SK-N-SH (cell line): ENCODE measurements around the gene CACNA1G. TPM values are rescaled to one million over a fixed set of nuclear protein-coding genes. Genes with fewer than 3 reads are reported as not detected.
A peak's percentile ranks its signal among the peaks of the same experiment; 100 is the strongest.

Experiments used
- CTCF ChIA-PET: fragments of 300-600, 350-600 bp; formaldehyde crosslinking; extraction: SDS; loops from one replicate; lab custom pipeline; 2021; lab: Yijun Ruan, JAX
- POLR2A ChIA-PET: fragments of 350-600 bp; sonication (Branson Sonifier 250); formaldehyde crosslinking; extraction: SDS; loops from one replicate; lab custom pipeline; 2020; ENCODE audit warnings: antibody characterized with exemption, inconsistent platforms; lab: Yijun Ruan, JAX
- DNase-seq: peaks from one replicate; pipeline ENCODE4 v3.0.0; 2012
- H2AFZ ChIP-seq: fragments of 200-600 bp; sonication (generic); 2 replicates; pipeline ENCODE4 v1.8.1; 2016; ENCODE audit warnings: antibody characterized with exemption, mild to moderate bottlenecking, low read depth
- H3F3A ChIP-seq: fragments of 200-600 bp; sonication (generic); replicated peaks from 2 replicates; pipeline ENCODE3; 2016; ENCODE audit warnings: antibody characterized with exemption, mild to moderate bottlenecking; ENCODE audit not compliant: insufficient read depth
- H3K27ac ChIP-seq, 2 experiments: fragments of 200-500 bp in 1 of 2; fragments of 200-600 bp in 1 of 2; sonication (Bioruptor generic) in 1 of 2; sonication (generic), shearing (Covaris generic) in 1 of 2; 2 replicates each; pipeline versions ENCODE4 v1.5.1 to v1.6.1; 2014 to 2016; ENCODE audit warnings: low read depth in 2 of 2, inconsistent platforms in 1 of 2, low read length in 1 of 2, mild to moderate bottlenecking in 1 of 2, mixed read lengths in 1 of 2
- H3K27me3 ChIP-seq: fragments of 200-600 bp; sonication (generic), shearing (Covaris generic); 2 replicates; pipeline ENCODE4 v1.6.1; 2016; ENCODE audit warnings: mixed run types; ENCODE audit not compliant: insufficient read depth
- H3K36me3 ChIP-seq, 2 experiments: fragments of 200-500 bp in 1 of 2; fragments of 200-600 bp in 1 of 2; sonication (Bioruptor generic) in 1 of 2; sonication (generic) in 1 of 2; replicated peaks in 1 of 2; 2 replicates each; pipeline versions ENCODE3 to v1.5.1; 2014 to 2016; ENCODE audit warnings: low read length in 1 of 2, mild to moderate bottlenecking in 1 of 2; ENCODE audit not compliant: insufficient read depth in 2 of 2, control insufficient read depth in 1 of 2
- H3K4me1 ChIP-seq, 2 experiments: fragments of 200-500 bp in 1 of 2; fragments of 200-600 bp in 1 of 2; sonication (Bioruptor generic) in 1 of 2; sonication (generic), shearing (Covaris generic) in 1 of 2; 2 replicates each; pipeline versions ENCODE4 v1.5.1 to v1.6.1; 2014 to 2016; ENCODE audit warnings: low read depth in 1 of 2, low read length in 1 of 2, mixed run types in 1 of 2; ENCODE audit not compliant: insufficient read depth in 2 of 2, control insufficient read depth in 1 of 2
- H3K4me2 ChIP-seq: fragments of 200-600 bp; sonication (generic), shearing (Covaris generic); 2 replicates; pipeline ENCODE4 v1.6.1; 2017; ENCODE audit warnings: mixed run types
- H3K4me3 ChIP-seq, 2 experiments: fragments of 200-500 bp in 1 of 2; fragments of 200-600 bp in 1 of 2; sonication (Bioruptor generic) in 1 of 2; sonication (generic), shearing (Covaris generic) in 1 of 2; 2 replicates each; pipeline versions ENCODE4 v1.5.1 to v1.8.1; 2014 to 2016; ENCODE audit warnings: low read depth in 2 of 2, inconsistent platforms in 1 of 2, low read length in 1 of 2, mild to moderate bottlenecking in 1 of 2, mixed read lengths in 1 of 2, moderate library complexity in 1 of 2
- H3K79me2 ChIP-seq: fragments of 200-600 bp; sonication (generic); 2 replicates; pipeline ENCODE4 v1.8.1; 2017; ENCODE audit warnings: mild to moderate bottlenecking; ENCODE audit not compliant: insufficient read depth
- H3K9ac ChIP-seq: fragments of 200-600 bp; sonication (generic); 2 replicates; pipeline ENCODE4 v1.6.1; 2017; ENCODE audit warnings: mixed run types
- H3K9me2 ChIP-seq: fragments of 200-600 bp; sonication (generic); 2 replicates; pipeline ENCODE4 v1.6.1; 2017; ENCODE audit warnings: mixed run types
- H3K9me3 ChIP-seq: fragments of 200-600 bp; sonication (generic); 2 replicates; pipeline ENCODE4 v1.6.1; 2017; ENCODE audit warnings: mixed run types, mild to moderate bottlenecking, moderate library complexity
- H4K20me1 ChIP-seq: fragments of 200-600 bp; sonication (generic); 2 replicates; pipeline ENCODE4 v1.6.1; 2017; ENCODE audit warnings: mild to moderate bottlenecking, mixed run types; ENCODE audit not compliant: insufficient read depth
- FOXJ3 ChIP-seq: sonication (generic); formaldehyde crosslinking; IDR thresholded peaks from 2 replicates; pipeline ENCODE4 v1.5.1; 2020; ENCODE audit warnings: mild to moderate bottlenecking, missing genetic modification reagents
- JUND ChIP-seq: IDR thresholded peaks from 2 replicates; pipeline ENCODE4 v1.4.0; 2012
- RAD21 ChIP-seq: IDR thresholded peaks from 2 replicates; pipeline ENCODE4 v1.6.1; 2012; ENCODE audit warnings: mild to moderate bottlenecking, low read length
- RCOR1 ChIP-seq: fragments of 150-350 bp; IDR thresholded peaks from 2 replicates; pipeline ENCODE4 v1.6.1; 2017; ENCODE audit warnings: antibody characterized with exemption, low read length
- REST ChIP-seq: IDR thresholded peaks from 2 replicates; pipeline ENCODE4 v1.6.1; 2012; ENCODE audit warnings: mild to moderate bottlenecking, low read depth, low read length, moderate library complexity
- WGBS: methylation state at CpG from one replicate; pipeline ENCODE4 v1.1.6; 2017; ENCODE audit warnings: low lambda C conversion rate; 5-methylcytosine and 5-hydroxymethylcytosine counted together
- polyA plus RNA-seq, 3 experiments: library from polyadenylated mRNA; depleted of rRNA; stranded (reverse); fragments of >200 nt; gene quantifications; 2 replicates each; pipeline ENCODE4 v1.2.3, GENCODE V29; 2012
- TF ChIP-seq, protein P1 (sequence below): fragments of 200-600 bp; sonication (generic); IDR thresholded peaks from 2 replicates; pipeline ENCODE4 v1.6.1; 2017; ENCODE audit warnings: antibody characterized with exemption, mild to moderate bottlenecking, moderate library complexity
- TF ChIP-seq, protein P2 (sequence below): IDR thresholded peaks from 2 replicates; pipeline ENCODE4 v1.4.0; 2012; ENCODE audit warnings: low read depth, borderline replicate concordance

The CACNA1G gene
- polyA plus RNA-seq, 1 of the 3 experiments (the other 2 are of a cell fraction) = 0.21 TPM

GRCh38 chr17:50594892-50595291 is 34.4 kb downstream of the CACNA1G start:
- Histone ChIP-seq H3K4me3 (no peak overlapping the region), H3K79me2 (no peaks in the 10 kb centered on the region), H3K9me2 (no peaks in the 10 kb centered on the region), H3K27ac (no peak overlapping the region), H3K4me2 (no peak overlapping the region), H3K9me3 (no peaks in the 10 kb centered on the region), H3K27me3 (no peaks in the 10 kb centered on the region), H3K36me3 (no peaks in the 10 kb centered on the region), H3K9ac (no peak overlapping the region), H3F3A (no peaks in the 10 kb centered on the region), H4K20me1 (no peaks in the 10 kb centered on the region), H2AFZ (no peak overlapping the region), H3K4me1 (peaks cover 0 to 37% of the 10 kb centered on the region in 2 experiments; a peak in 2 of 4 replicates)
- WGBS = 90% methylated on average over 21 of the region's 21 CpGs
- DNase-seq = no peak
- TF ChIP-seq, protein P1, sequence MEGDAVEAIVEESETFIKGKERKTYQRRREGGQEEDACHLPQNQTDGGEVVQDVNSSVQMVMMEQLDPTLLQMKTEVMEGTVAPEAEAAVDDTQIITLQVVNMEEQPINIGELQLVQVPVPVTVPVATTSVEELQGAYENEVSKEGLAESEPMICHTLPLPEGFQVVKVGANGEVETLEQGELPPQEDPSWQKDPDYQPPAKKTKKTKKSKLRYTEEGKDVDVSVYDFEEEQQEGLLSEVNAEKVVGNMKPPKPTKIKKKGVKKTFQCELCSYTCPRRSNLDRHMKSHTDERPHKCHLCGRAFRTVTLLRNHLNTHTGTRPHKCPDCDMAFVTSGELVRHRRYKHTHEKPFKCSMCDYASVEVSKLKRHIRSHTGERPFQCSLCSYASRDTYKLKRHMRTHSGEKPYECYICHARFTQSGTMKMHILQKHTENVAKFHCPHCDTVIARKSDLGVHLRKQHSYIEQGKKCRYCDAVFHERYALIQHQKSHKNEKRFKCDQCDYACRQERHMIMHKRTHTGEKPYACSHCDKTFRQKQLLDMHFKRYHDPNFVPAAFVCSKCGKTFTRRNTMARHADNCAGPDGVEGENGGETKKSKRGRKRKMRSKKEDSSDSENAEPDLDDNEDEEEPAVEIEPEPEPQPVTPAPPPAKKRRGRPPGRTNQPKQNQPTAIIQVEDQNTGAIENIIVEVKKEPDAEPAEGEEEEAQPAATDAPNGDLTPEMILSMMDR = no peak
- TF ChIP-seq RCOR1 (no peak), RAD21 (no peak), FOXJ3 (CRISPR knock-in tag) (no peak), JUND (no peak), REST (no peak)
- TF ChIP-seq, protein P2, sequence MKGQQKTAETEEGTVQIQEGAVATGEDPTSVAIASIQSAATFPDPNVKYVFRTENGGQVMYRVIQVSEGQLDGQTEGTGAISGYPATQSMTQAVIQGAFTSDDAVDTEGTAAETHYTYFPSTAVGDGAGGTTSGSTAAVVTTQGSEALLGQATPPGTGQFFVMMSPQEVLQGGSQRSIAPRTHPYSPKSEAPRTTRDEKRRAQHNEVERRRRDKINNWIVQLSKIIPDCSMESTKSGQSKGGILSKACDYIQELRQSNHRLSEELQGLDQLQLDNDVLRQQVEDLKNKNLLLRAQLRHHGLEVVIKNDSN = no peak
- POLR2A ChIA-PET = interaction anchor here (1.1 kb wide), 1 partner anchor 10 kb away, joined by 3 read pairs; no protein-coding TSS in a partner anchor
- CTCF ChIA-PET = interaction anchor here (1.4 to 12.9 kb wide), 5 partner anchors 8 to 64 kb away, joined by 3 to 163 read pairs (median 14); no protein-coding TSS in a partner anchor

GRCh38 chr17:50596191-50597037 is 35.9 kb downstream of the CACNA1G start:
- Histone ChIP-seq H3K9me2 (no peaks in the 10 kb centered on the region), H3K27me3 (no peaks in the 10 kb centered on the region), H3F3A (no peaks in the 10 kb centered on the region), H3K4me1 (peaks cover 0 to 47% of the 10 kb centered on the region in 2 experiments; a peak in 2 of 4 replicates), H3K4me3 (no peak overlapping the region; a peak in 1 of 4 replicates), H3K4me2 (no peak overlapping the region), H3K36me3 (no peaks in the 10 kb centered on the region), H3K27ac (no peak overlapping the region), H3K79me2 (no peaks in the 10 kb centered on the region), H2AFZ (no peak overlapping the region), H4K20me1 (no peaks in the 10 kb centered on the region), H3K9me3 (no peaks in the 10 kb centered on the region), H3K9ac (no peak overlapping the region)
- 81% methylated on average over 25 of the region's 34 CpGs for WGBS
- no peak for DNase-seq
- POLR2A ChIA-PET = no interaction called here
- TF ChIP-seq, protein P1 = peak; percentile 25; the same call in 1 of the 2 replicates
- TF ChIP-seq JUND = no peak
- CTCF ChIA-PET = interaction anchor here (1.6 to 1.8 kb wide), 2 partner anchors 30 to 45 kb away, joined by 5 to 6 read pairs; no protein-coding TSS in a partner anchor
